Activated T-helper 1 cell treated with anti-CD3 and anti-CD28 coated beads, Interleukin-12 subunit alpha, Interleukin-12 subunit beta, Interleukin-2, Interleukin-4 antibody, amounts not matched to agents 30 ng/mL and 10 ng/mL and 1 ng/mL, durations not matched to agents 14 hours and 24 hours and 36 hours (primary cell): Measurements from ENCODE around the gene ACOT8. TPM values are rescaled to one million over a fixed set of nuclear protein-coding genes. Genes with fewer than 3 reads are reported as not detected.
"Not testable (repeated sequence)": the region's sequence is repeated elsewhere in the genome, so short reads cannot be mapped to it uniquely, and the experiment has no call there.

Experiments used
- DNase-seq: peaks from one replicate; pipeline ENCODE4 v3.0.0; 2021; ENCODE audit warnings: low spot score
- H3K27ac Mint-ChIP-seq: one replicate; pipeline ENCODE4 v1.8.0; 2021; ENCODE audit warnings: mild to moderate bottlenecking, mixed read lengths
- H3K27me3 Mint-ChIP-seq: one replicate; pipeline ENCODE4 v1.8.0; 2022; ENCODE audit warnings: mild to moderate bottlenecking, moderate library complexity, mixed read lengths; ENCODE audit not compliant: insufficient read depth
- H3K36me3 Mint-ChIP-seq: one replicate; pipeline ENCODE4 v1.8.0; 2021; ENCODE audit warnings: low read depth, mixed read lengths
- H3K4me1 Mint-ChIP-seq: one replicate; pipeline ENCODE4 v1.8.0; 2021; ENCODE audit warnings: low read depth, mixed read lengths
- H3K4me3 Mint-ChIP-seq: one replicate; pipeline ENCODE4 v1.8.0; 2021; ENCODE audit warnings: mild to moderate bottlenecking, moderate library complexity, mixed read lengths
- H3K9me3 Mint-ChIP-seq: one replicate; pipeline ENCODE4 v1.8.0; 2021; ENCODE audit warnings: mixed read lengths
- intact Hi-C: fragments of 100-400 bp; cut with micrococcal nuclease; formaldehyde crosslinking; loops from one replicate; pipeline ENCODE4 v1.15.1; 2024
- total RNA-seq: library from RNA; stranded (reverse); gene quantifications from 2 replicates; pipeline ENCODE4 v1.2.3, GENCODE V29; 2022

Gene ACOT8
- total RNA-seq, 1 donor from 2014 or later: 26.5 TPM

DNA sequence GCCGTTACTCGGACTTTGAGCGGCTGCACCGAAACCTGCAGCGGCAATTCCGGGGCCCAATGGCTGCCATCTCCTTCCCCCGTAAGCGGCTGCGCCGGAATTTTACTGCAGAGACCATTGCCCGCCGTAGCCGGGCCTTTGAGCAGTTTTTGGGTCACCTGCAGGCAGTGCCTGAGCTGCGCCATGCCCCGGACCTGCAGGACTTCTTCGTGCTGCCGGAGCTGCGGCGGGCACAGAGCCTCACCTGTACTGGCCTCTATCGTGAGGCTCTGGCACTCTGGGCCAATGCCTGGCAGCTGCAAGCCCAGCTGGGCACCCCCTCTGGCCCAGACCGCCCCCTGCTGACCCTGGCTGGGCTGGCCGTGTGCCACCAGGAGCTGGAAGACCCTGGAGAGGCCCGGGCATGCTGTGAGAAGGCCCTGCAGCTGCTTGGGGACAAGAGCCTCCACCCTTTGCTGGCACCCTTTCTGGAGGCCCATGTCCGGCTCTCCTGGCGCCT is 16.4 kb downstream of the ACOT8 start:
- H3K27me3 Mint-ChIP-seq: no peaks in the 10 kb centered on the region
- no peak for DNase-seq
- H3K27ac Mint-ChIP-seq: no peak overlapping the region
- no peak overlapping the region for H3K4me3 Mint-ChIP-seq
- H3K36me3 Mint-ChIP-seq: peaks cover 13% of the 10 kb centered on the region
- intact Hi-C loops: no loop called here
- H3K9me3 Mint-ChIP-seq: no peaks in the 10 kb centered on the region
- H3K4me1 Mint-ChIP-seq: no peaks in the 10 kb centered on the region

GRCh38 chr20:45836841-45837240 is 20.4 kb downstream of the ACOT8 start:
- H3K4me3 Mint-ChIP-seq: no peak overlapping the region
- no peak for DNase-seq
- H3K9me3 Mint-ChIP-seq: no peaks in the 10 kb centered on the region
- peaks cover 9% of the 10 kb centered on the region for H3K4me1 Mint-ChIP-seq
- H3K36me3 Mint-ChIP-seq: no peaks in the 10 kb centered on the region
- no peaks in the 10 kb centered on the region for H3K27me3 Mint-ChIP-seq
- H3K27ac Mint-ChIP-seq: no peak overlapping the region
- intact Hi-C loops: no loop called here

- intact Hi-C loops: no loop called here
- no peaks in the 10 kb centered on the region for H3K9me3 Mint-ChIP-seq
- peak overlapping the region; percentile 6 for H3K4me3 Mint-ChIP-seq
- DNase-seq: no peak
- no peak overlapping the region for H3K27ac Mint-ChIP-seq
- no peaks in the 10 kb centered on the region for H3K27me3 Mint-ChIP-seq
- no peaks in the 10 kb centered on the region for H3K36me3 Mint-ChIP-seq
- peaks cover 9% of the 10 kb centered on the region for H3K4me1 Mint-ChIP-seq
Measured at GRCh38 chr20:45835825-45836224, 21.4 kb downstream of the ACOT8 start.

GRCh38 chr20:45835329-45835765 is 21.8 kb downstream of the ACOT8 start:
- no peak overlapping the region for H3K27ac Mint-ChIP-seq
- H3K27me3 Mint-ChIP-seq: peaks cover 3% of the 10 kb centered on the region
- intact Hi-C loops: no loop called here
- no peaks in the 10 kb centered on the region for H3K9me3 Mint-ChIP-seq
- no peaks in the 10 kb centered on the region for H3K36me3 Mint-ChIP-seq
- peak overlapping the region; percentile 53 for H3K4me3 Mint-ChIP-seq
- DNase-seq: no peak
- H3K4me1 Mint-ChIP-seq: peaks cover 9% of the 10 kb centered on the region

GRCh38 chr20:45834797-45835161 is 22.4 kb downstream of the ACOT8 start:
- Mint-ChIP-seq H3K4me1 (peaks cover 9% of the 10 kb centered on the region), H3K27me3 (peaks cover 4% of the 10 kb centered on the region), H3K4me3 (peak overlapping the region; percentile 53), H3K27ac (no peak overlapping the region), H3K9me3 (no peaks in the 10 kb centered on the region), H3K36me3 (no peaks in the 10 kb centered on the region)
- intact Hi-C loops: loop anchor here (1.0 kb wide), 1 partner anchor 23 kb away; the partner anchor contains the start of genes ACOT8 and ZSWIM3
- no peak for DNase-seq

- intact Hi-C loops: loop anchor here (1.0 kb wide), 2 partner anchors 22 to 23 kb away; partner anchors contain the start of genes ACOT8, UBE2C and ZSWIM3
- Mint-ChIP-seq H3K9me3 (no peaks in the 10 kb centered on the region), H3K27me3 (peaks cover 4% of the 10 kb centered on the region), H3K4me1 (peaks cover 9% of the 10 kb centered on the region), H3K27ac (no peak overlapping the region), H3K36me3 (no peaks in the 10 kb centered on the region), H3K4me3 (peak overlapping the region; percentile 53)
- DNase-seq: peak; percentile 38
Measured at GRCh38 chr20:45833883-45834796, 23.1 kb downstream of the ACOT8 start.

DNA sequence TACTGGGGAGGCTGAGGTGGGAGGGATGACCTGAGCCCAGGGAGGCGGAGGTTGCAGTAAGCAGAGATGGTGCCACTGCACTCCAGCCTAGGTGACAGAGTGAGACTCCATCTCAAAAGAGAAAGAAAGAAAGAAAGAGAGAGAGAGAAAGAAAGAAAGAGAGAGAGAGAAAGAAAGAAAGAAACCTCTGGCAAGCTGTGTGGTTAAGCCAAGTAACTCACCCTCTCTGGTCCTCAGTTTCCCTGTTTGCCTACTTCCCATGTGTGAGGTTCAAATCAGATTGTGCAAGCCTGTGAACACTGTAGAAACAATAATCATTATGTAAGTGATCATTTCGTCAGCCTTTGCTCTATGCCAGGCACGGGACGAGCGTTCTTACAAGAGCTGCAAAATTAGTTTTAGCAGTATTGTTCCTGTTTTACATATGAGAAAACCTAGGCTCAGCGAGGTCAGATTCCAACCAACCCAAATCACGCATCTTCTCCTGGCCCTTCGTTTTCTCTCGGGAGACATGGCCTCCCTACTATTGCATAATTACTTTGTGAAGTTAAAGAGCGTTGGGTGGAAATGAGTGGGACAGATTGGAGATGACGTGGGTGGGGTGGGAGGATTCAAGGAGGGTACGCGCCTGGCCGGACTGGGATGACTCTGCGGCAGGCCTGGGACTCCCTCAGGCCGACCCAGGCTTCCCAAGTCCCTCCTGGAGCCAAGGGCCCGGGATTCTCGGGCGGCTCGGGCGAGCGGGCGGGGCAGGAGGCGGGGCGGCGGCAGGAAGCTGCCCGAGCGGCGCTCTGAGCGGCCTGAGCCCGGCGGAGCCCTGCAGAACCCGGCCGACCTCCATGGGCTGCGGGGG is 23.9 kb downstream of the ACOT8 start, which contains the start of gene SNX21:
SNX21 (plus strand) TSS at position 770 of the 853 bp plus-strand sequence. CDS start 121 bp downstream, outside the sequence.
- DNase-seq: peak; percentile 12
- peaks cover 4% of the 10 kb centered on the region for H3K27me3 Mint-ChIP-seq
- peaks cover 9% of the 10 kb centered on the region for H3K4me1 Mint-ChIP-seq
- H3K27ac Mint-ChIP-seq: peak within 1 kb of the TSS; percentile 31
- intact Hi-C loops: loop anchor here (1.0 kb wide), 1 partner anchor 21 kb away; the partner anchor contains the start of gene UBE2C
- H3K4me3 Mint-ChIP-seq: peak within 1 kb of the TSS; percentile 85
- no peaks in the 10 kb centered on the region for H3K36me3 Mint-ChIP-seq
- H3K9me3 Mint-ChIP-seq: no peaks in the 10 kb centered on the region

DNA sequence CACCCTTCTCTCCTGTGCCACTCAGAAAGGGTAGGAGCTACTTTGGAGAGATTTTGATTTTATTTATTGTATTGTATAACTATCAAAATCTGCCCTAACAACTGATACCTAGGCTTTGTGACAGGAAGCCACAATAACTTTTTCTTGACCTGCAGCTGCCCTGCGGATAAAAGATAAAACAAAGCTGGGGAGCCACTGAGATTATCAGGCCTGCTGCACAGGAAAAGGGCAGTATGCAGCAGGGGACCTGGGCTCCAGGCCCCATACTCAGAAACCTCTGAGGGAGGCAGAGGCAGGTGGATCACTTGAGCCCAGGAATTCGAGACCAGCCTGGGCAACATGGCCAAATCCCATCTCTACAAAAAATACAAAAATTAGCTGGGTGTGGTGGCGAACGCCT is 24.6 kb downstream of the ACOT8 start:
- no peaks in the 10 kb centered on the region for H3K36me3 Mint-ChIP-seq
- intact Hi-C loops: loop anchor here (1.0 kb wide), 1 partner anchor 20 kb away; the partner anchor contains the start of gene UBE2C
- peak overlapping the region; percentile 85 for H3K4me3 Mint-ChIP-seq
- DNase-seq: no peak
- peaks cover 9% of the 10 kb centered on the region for H3K4me1 Mint-ChIP-seq
- H3K9me3 Mint-ChIP-seq: no peaks in the 10 kb centered on the region
- H3K27ac Mint-ChIP-seq: no peak overlapping the region
- H3K27me3 Mint-ChIP-seq: peaks cover 4% of the 10 kb centered on the region

DNA sequence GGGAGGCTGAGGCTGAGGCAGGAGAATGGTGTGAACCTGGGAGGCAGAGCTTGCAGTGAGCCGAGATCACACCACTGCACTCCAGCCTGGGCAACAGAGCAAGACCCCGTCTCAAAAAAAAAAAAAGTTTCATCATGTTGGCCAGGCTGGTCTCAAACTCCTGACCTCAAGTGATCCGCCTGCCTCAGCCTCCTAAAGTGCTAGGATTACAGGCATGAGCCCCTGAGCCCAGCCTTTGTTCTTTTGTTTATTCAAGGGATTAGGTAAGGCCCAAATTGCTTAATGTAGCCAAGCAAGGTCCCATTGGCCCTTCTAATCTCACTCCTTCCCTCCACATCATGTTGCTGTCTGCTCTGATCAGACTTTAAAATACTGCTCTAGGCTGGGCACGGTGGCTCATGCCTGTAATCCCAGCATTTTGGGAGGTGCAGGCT is 27.5 kb downstream of the ACOT8 start:
- H3K4me3 Mint-ChIP-seq, DNase-seq, H3K27ac Mint-ChIP-seq, H3K36me3 Mint-ChIP-seq, H3K9me3 Mint-ChIP-seq, intact Hi-C loops: not testable (repeated sequence)
- Mint-ChIP-seq H3K4me1 (peaks cover 11% of the 10 kb centered on the region), H3K27me3 (peaks cover 11% of the 10 kb centered on the region)

DNA sequence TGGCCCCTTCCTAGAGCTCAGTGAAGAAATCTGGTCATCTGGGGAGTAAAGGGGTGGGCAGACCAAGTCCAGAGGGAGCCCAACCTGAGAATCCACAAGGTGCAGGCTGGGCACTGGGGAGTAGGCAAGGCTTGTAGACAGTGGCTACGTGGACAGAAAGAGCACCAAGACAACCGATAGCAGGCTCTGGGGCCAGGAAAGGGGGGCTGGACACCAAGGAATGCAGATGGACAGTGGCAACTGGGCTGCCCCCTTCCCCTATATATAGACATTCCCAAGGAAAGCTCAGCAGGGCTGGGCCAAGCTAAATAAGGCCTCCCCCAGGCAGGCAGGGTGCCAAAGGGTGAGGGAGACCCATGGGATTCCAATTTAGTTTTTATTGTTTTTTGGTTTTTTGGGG is 28.6 kb downstream of the ACOT8 start:
- Mint-ChIP-seq H3K9me3 (no peaks in the 10 kb centered on the region), H3K4me3 (no peak overlapping the region), H3K27ac (no peak overlapping the region), H3K36me3 (no peaks in the 10 kb centered on the region), H3K27me3 (peaks cover 19% of the 10 kb centered on the region), H3K4me1 (peaks cover 22% of the 10 kb centered on the region)
- no peak for DNase-seq
- intact Hi-C loops: no loop called here

DNA sequence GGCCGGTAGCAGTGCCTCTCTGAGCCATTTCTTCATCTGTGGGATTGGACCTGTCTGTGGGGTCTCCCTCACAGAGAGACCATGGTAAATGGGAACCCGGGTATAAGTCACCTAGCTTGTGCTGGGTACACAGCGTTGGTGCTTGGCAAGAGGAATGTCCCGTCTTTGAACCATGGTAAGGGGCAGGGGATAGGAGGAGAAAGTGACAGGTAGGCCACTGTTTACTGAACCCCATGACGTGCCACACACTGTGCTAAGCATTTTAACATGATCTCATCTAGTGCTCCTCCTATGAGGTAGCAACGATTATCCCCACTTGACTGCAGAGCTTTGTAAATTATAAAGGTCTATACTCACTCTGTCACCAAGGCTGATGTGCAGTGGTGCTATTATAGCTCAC is 29.5 kb downstream of the ACOT8 start:
- no peak for DNase-seq
- no peaks in the 10 kb centered on the region for H3K9me3 Mint-ChIP-seq
- H3K4me3 Mint-ChIP-seq: no peak overlapping the region
- intact Hi-C loops: no loop called here
- H3K27ac Mint-ChIP-seq: no peak overlapping the region
- H3K27me3 Mint-ChIP-seq: peaks cover 26% of the 10 kb centered on the region
- peaks cover 20% of the 10 kb centered on the region for H3K4me1 Mint-ChIP-seq
- H3K36me3 Mint-ChIP-seq: no peaks in the 10 kb centered on the region

- DNase-seq: no peak
- intact Hi-C loops: no loop called here
- Mint-ChIP-seq H3K4me1 (peaks cover 23% of the 10 kb centered on the region), H3K27ac (no peak within 1 kb of the TSS), H3K9me3 (no peaks in the 10 kb centered on the region), H3K36me3 (peaks cover 1% of the 10 kb centered on the region), H3K27me3 (peaks cover 31% of the 10 kb centered on the region), H3K4me3 (no peak within 1 kb of the TSS)
Measured at GRCh38 chr20:45827030-45827652, 30.1 kb downstream of the ACOT8 start, which contains the start of gene TNNC2. Gene TNNC2, minus strand, starts transcription at chr20:45827312. Its CDS starts 64 bp downstream, at chr20:45827248.
